ENCODE data around the gene OR4K2.

The OR4K2 gene

GRCh38 chr14:19900999-19901398 is 26.1 kb downstream of the OR4K2 start:
- Histone ChIP-seq H3K9me3 (ENCODE audit: control insufficient read depth, low read length) (no peaks in the 10 kb centered on the region), H3K9ac (no peak overlapping the region), H3K36me3 (ENCODE audit: control insufficient read depth, insufficient read depth, low read length) (no peaks in the 10 kb centered on the region), H3K4me1 (no peaks in the 10 kb centered on the region), H3K27me3 (ENCODE audit: control insufficient read depth, insufficient read depth, low read length) (no peaks in the 10 kb centered on the region), H3K4me3 (ENCODE audit: low read depth, low read length) (no peak overlapping the region), H3K79me2 (no peaks in the 10 kb centered on the region), H3K27ac (no peak overlapping the region), H3K4me2 (ENCODE audit: low read length) (no peak overlapping the region), H2AFZ (no peak overlapping the region)
- TF ChIP-seq, protein P1, sequence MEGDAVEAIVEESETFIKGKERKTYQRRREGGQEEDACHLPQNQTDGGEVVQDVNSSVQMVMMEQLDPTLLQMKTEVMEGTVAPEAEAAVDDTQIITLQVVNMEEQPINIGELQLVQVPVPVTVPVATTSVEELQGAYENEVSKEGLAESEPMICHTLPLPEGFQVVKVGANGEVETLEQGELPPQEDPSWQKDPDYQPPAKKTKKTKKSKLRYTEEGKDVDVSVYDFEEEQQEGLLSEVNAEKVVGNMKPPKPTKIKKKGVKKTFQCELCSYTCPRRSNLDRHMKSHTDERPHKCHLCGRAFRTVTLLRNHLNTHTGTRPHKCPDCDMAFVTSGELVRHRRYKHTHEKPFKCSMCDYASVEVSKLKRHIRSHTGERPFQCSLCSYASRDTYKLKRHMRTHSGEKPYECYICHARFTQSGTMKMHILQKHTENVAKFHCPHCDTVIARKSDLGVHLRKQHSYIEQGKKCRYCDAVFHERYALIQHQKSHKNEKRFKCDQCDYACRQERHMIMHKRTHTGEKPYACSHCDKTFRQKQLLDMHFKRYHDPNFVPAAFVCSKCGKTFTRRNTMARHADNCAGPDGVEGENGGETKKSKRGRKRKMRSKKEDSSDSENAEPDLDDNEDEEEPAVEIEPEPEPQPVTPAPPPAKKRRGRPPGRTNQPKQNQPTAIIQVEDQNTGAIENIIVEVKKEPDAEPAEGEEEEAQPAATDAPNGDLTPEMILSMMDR (IDR thresholded peaks at IDR 0.05): no peak

GRCh38 chr14:19902409-19902808 is 27.5 kb downstream of the OR4K2 start:
- Histone ChIP-seq H3K79me2 (no peaks in the 10 kb centered on the region), H3K4me1 (no peaks in the 10 kb centered on the region), H3K4me3 (ENCODE audit: low read depth, low read length) (no peak overlapping the region), H3K36me3 (ENCODE audit: control insufficient read depth, insufficient read depth, low read length) (no peaks in the 10 kb centered on the region), H2AFZ (no peak overlapping the region), H3K4me2 (ENCODE audit: low read length) (no peak overlapping the region), H3K9ac (no peak overlapping the region), H3K27ac (no peak overlapping the region), H3K27me3 (ENCODE audit: control insufficient read depth, insufficient read depth, low read length) (no peaks in the 10 kb centered on the region), H3K9me3 (ENCODE audit: control insufficient read depth, low read length) (no peaks in the 10 kb centered on the region)
- TF ChIP-seq, protein P1 (IDR thresholded peaks at IDR 0.05): no peak

DNA sequence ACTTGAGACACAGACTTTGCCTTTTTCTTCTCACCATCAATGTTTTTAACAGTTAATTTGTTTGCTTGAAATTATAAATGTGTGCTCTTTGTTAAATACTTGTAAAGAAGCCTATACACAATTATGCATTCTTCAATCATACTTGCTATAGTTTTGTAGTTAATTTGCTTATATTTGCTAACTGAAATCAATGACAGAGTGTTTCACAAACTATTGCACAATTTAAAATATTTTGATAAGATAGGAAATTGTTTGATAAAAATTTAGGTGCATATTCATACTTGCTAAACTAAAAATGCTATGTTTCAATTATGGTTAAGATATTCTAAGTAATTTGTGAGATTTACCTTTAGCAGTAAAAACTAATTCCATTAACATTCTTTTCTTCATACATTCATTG is 31.7 kb downstream of the OR4K2 start:
- Histone ChIP-seq H3K36me3 (ENCODE audit: control insufficient read depth, insufficient read depth, low read length) (no peaks in the 10 kb centered on the region), H3K27ac (no peak overlapping the region), H2AFZ (no peak overlapping the region), H3K27me3 (ENCODE audit: control insufficient read depth, insufficient read depth, low read length) (no peaks in the 10 kb centered on the region), H3K4me2 (ENCODE audit: low read length) (no peak overlapping the region), H3K4me3 (ENCODE audit: low read depth, low read length) (no peak overlapping the region), H3K9me3 (ENCODE audit: control insufficient read depth, low read length) (no peaks in the 10 kb centered on the region), H3K4me1 (no peaks in the 10 kb centered on the region), H3K9ac (no peak overlapping the region), H3K79me2 (no peaks in the 10 kb centered on the region)
- TF ChIP-seq, protein P1 (IDR thresholded peaks at IDR 0.05): no peak

GRCh38 chr14:19911114-19911513 is 36.2 kb downstream of the OR4K2 start:
- Histone ChIP-seq H3K27me3 (ENCODE audit: control insufficient read depth, insufficient read depth, low read length) (no peaks in the 10 kb centered on the region), H3K4me2 (ENCODE audit: low read length) (no peak overlapping the region), H3K4me1 (no peaks in the 10 kb centered on the region), H3K9ac (no peak overlapping the region), H3K79me2 (no peaks in the 10 kb centered on the region), H3K27ac (no peak overlapping the region), H3K4me3 (ENCODE audit: low read depth, low read length) (no peak overlapping the region), H2AFZ (no peak overlapping the region), H3K9me3 (ENCODE audit: control insufficient read depth, low read length) (no peaks in the 10 kb centered on the region), H3K36me3 (ENCODE audit: control insufficient read depth, insufficient read depth, low read length) (no peaks in the 10 kb centered on the region)
- TF ChIP-seq, protein P1 (IDR thresholded peaks at IDR 0.05): no peak

DNA sequence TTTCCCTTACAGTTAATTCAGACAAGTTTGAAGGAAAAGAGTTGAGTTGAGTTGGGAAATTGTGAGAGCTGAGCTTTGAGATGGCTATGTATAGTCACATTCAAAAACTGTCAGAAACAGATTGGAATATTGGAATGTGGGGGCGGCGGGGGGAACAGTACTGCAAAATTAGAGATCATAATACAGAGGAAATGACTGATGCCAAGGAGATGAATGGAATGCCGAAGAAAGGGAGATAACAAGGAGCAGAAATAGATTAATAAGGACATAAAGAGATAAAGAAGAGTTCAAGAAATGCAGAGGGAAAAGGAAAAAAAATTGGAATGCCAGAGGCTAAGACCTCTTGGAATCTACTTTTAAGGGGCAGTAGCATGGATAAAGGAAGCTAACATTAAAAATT is 42.3 kb downstream of the OR4K2 start:
- Histone ChIP-seq H3K4me3 (ENCODE audit: low read depth, low read length) (no peak overlapping the region), H3K27me3 (ENCODE audit: control insufficient read depth, insufficient read depth, low read length) (no peaks in the 10 kb centered on the region), H3K9me3 (ENCODE audit: control insufficient read depth, low read length) (no peaks in the 10 kb centered on the region), H3K79me2 (no peaks in the 10 kb centered on the region), H3K36me3 (ENCODE audit: control insufficient read depth, insufficient read depth, low read length) (no peaks in the 10 kb centered on the region), H3K4me2 (ENCODE audit: low read length) (no peak overlapping the region), H2AFZ (no peak overlapping the region), H3K9ac (no peak overlapping the region), H3K27ac (no peak overlapping the region), H3K4me1 (no peaks in the 10 kb centered on the region)
- TF ChIP-seq, protein P1 (IDR thresholded peaks at IDR 0.05): no peak

Measured in parathyroid adenoma (tissue), 2 donors.